Neural cell (in vitro differentiated cells): ENCODE measurements around the gene ATP2C1. TPM values are rescaled to one million over a fixed set of nuclear protein-coding genes. Genes with fewer than 3 reads are reported as not detected.
"Not testable (repeated sequence)": the region's sequence is repeated elsewhere in the genome, so short reads cannot be mapped to it uniquely, and the experiment has no call there.

Experiments
- H2AFZ ChIP-seq: fragments of 200-600, 300-800 bp; sonication (generic), shearing (Covaris generic); 2 replicates; pipeline ENCODE4 v1.6.0; 2014; ENCODE audit warnings: low read depth, mild to moderate bottlenecking, antibody characterized with exemption, low read length, moderate library complexity
- H3F3A ChIP-seq: fragments of 200-600 bp; shearing (Covaris generic); 2 replicates; pipeline ENCODE4 v1.6.1; 2016; ENCODE audit warnings: mild to moderate bottlenecking, moderate library complexity, mixed read lengths, antibody characterized with exemption, low read length; ENCODE audit not compliant: insufficient read depth, poor library complexity, severe bottlenecking
- H3K27ac ChIP-seq: fragments of 200-600, 300-800 bp; sonication (generic), shearing (Covaris generic); 2 replicates; pipeline ENCODE4 v1.5.1; 2014; ENCODE audit warnings: mild to moderate bottlenecking, low read length, moderate library complexity
- H3K27me3 ChIP-seq: fragments of 300-800, 200-600 bp; sonication (generic), shearing (Covaris generic); 2 replicates; pipeline ENCODE4 v1.6.0; 2014; ENCODE audit warnings: mild to moderate bottlenecking, low read depth, low read length, moderate library complexity; ENCODE audit not compliant: insufficient read depth
- H3K36me3 ChIP-seq: fragments of 300-800, 200-600 bp; sonication (generic), shearing (Covaris generic); 2 replicates; pipeline ENCODE4 v1.5.1; 2014; ENCODE audit warnings: mild to moderate bottlenecking, antibody characterized with exemption, low read length, moderate library complexity; ENCODE audit not compliant: insufficient read depth
- H3K4me2 ChIP-seq: fragments of 300-800, 200-600 bp; sonication (generic), shearing (Covaris generic); 2 replicates; pipeline ENCODE4 v1.6.0; 2014; ENCODE audit warnings: mild to moderate bottlenecking, low read length
- H3K4me3 ChIP-seq: fragments of 300-800, 200-600 bp; sonication (generic), shearing (Covaris generic); 2 replicates; pipeline ENCODE4 v1.5.1; 2014; ENCODE audit warnings: mild to moderate bottlenecking, low read length, moderate library complexity
- H3K79me2 ChIP-seq: fragments of 200-600 bp; shearing (Covaris generic); replicated peaks from 2 replicates; pipeline ENCODE4 v1.6.0; 2014; ENCODE audit warnings: mild to moderate bottlenecking, low read length, moderate library complexity; ENCODE audit not compliant: insufficient read depth
- H3K9ac ChIP-seq: fragments of 300-800, 200-600 bp; sonication (generic), shearing (Covaris generic); 2 replicates; pipeline ENCODE4 v1.6.1; 2016; ENCODE audit warnings: mild to moderate bottlenecking, low read length, mixed read lengths
- H3K9me2 ChIP-seq: fragments of 200-600 bp; shearing (Covaris generic); 2 replicates; pipeline ENCODE4 v1.6.1; 2016; ENCODE audit warnings: mild to moderate bottlenecking, low read length, mixed read lengths; ENCODE audit not compliant: insufficient read depth
- H3K9me3 ChIP-seq: fragments of 200-600, 300-800 bp; sonication (generic), shearing (Covaris generic); 2 replicates; pipeline ENCODE4 v1.6.1; 2016; ENCODE audit warnings: mild to moderate bottlenecking, mixed run types, low read length, moderate library complexity, mixed read lengths
- H4K20me1 ChIP-seq: fragments of 200-600 bp; shearing (Covaris generic); 2 replicates; pipeline ENCODE4 v1.6.1; 2016; ENCODE audit warnings: mild to moderate bottlenecking, mixed run types; ENCODE audit not compliant: insufficient read depth
- CTCF ChIP-seq: fragments of 450-650 bp; IDR thresholded peaks from 2 replicates; pipeline ENCODE4 v1.5.1; 2014; ENCODE audit warnings: antibody characterized with exemption, mild to moderate bottlenecking, moderate library complexity; ENCODE audit not compliant: poor library complexity, severe bottlenecking
- EP300 ChIP-seq: fragments of 450-650 bp; conservative IDR thresholded peaks from 2 replicates; pipeline ENCODE4 v1.6.1; 2014; ENCODE audit warnings: antibody characterized with exemption, mild to moderate bottlenecking, moderate library complexity; ENCODE audit not compliant: poor library complexity, severe bottlenecking
- EZH2 ChIP-seq: fragments of 200-600, 300-800 bp; shearing (Covaris generic), sonication (generic); IDR thresholded peaks from 2 replicates; pipeline ENCODE4 v1.6.1; 2014; ENCODE audit warnings: antibody characterized with exemption, low read length, borderline replicate concordance, mild to moderate bottlenecking; ENCODE audit not compliant: insufficient read depth, poor library complexity, severe bottlenecking
- MXI1 ChIP-seq: fragments of 450-650 bp; conservative IDR thresholded peaks from 2 replicates; pipeline ENCODE4 v1.6.1; 2014; ENCODE audit warnings: antibody characterized with exemption, mild to moderate bottlenecking; ENCODE audit not compliant: poor library complexity, severe bottlenecking
- POLR2AphosphoS5 ChIP-seq: IDR thresholded peaks from 2 replicates; pipeline ENCODE4 v1.6.1; 2012
- RAD21 ChIP-seq: fragments of 450-650 bp; conservative IDR thresholded peaks from 2 replicates; pipeline ENCODE4 v1.6.1; 2014; ENCODE audit warnings: antibody characterized with exemption, mild to moderate bottlenecking, moderate library complexity
- SMC3 ChIP-seq: fragments of 450-650 bp; conservative IDR thresholded peaks from 2 replicates; pipeline ENCODE4 v1.6.1; 2014; ENCODE audit warnings: antibody characterized with exemption, mild to moderate bottlenecking, moderate library complexity; ENCODE audit not compliant: poor library complexity
- TAF1 ChIP-seq: IDR thresholded peaks from 2 replicates; pipeline ENCODE4 v1.6.1; 2012; ENCODE audit warnings: low read depth
- polyA plus RNA-seq: library from polyadenylated mRNA; depleted of rRNA; stranded (reverse); fragments of >200 nt; gene quantifications from 2 replicates; pipeline ENCODE4 v1.2.3, GENCODE V29; 2014
- TF ChIP-seq, protein P1 (sequence below): IDR thresholded peaks from 2 replicates; pipeline ENCODE4 v1.6.1; 2012; ENCODE audit warnings: borderline replicate concordance

ATP2C1 gene
- polyA plus RNA-seq, 1 donor from 2014 or later: 134 TPM

DNA sequence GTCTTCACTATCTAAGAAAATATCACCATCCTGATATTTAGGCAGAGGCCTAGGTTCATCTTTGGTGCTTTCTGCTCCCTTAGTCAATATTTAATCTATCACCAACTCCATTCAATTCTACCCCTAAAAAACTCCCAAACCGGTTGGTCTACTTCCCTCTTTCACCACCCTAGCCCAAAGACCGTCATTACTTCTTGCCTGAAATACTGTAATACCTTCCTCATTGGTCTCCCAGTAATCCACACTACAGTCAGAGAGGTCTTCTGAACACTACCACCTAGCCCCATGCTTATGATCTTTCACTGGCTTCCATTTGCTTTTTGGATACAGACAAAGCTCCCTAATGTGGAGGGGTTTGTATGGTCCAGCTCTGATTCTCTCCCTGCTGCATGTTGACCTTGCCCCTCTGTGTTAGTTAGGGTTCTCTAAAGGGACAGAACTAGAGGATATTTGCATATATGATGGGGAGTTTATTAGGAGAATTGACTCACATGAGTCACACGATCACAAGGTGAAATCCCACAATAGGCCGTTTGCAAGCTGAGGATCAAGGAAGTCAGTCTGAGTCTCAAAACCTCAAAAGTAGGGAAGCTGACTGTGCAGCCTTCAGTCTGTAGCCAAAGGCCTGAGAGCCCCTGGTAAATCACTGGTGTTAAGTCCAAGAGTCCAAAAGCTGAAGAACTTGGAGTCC lies 36.4 kb upstream of the ATP2C1 start:
- H3K79me2 ChIP-seq: no peaks in the 10 kb centered on the region
- TF ChIP-seq MXI1: no peak
- TF ChIP-seq TAF1: no peak
- no peak for TF ChIP-seq CTCF
- no peak for TF ChIP-seq EZH2
- no peak for TF ChIP-seq POLR2AphosphoS5
- no peak for TF ChIP-seq EP300
- TF ChIP-seq, protein P1, sequence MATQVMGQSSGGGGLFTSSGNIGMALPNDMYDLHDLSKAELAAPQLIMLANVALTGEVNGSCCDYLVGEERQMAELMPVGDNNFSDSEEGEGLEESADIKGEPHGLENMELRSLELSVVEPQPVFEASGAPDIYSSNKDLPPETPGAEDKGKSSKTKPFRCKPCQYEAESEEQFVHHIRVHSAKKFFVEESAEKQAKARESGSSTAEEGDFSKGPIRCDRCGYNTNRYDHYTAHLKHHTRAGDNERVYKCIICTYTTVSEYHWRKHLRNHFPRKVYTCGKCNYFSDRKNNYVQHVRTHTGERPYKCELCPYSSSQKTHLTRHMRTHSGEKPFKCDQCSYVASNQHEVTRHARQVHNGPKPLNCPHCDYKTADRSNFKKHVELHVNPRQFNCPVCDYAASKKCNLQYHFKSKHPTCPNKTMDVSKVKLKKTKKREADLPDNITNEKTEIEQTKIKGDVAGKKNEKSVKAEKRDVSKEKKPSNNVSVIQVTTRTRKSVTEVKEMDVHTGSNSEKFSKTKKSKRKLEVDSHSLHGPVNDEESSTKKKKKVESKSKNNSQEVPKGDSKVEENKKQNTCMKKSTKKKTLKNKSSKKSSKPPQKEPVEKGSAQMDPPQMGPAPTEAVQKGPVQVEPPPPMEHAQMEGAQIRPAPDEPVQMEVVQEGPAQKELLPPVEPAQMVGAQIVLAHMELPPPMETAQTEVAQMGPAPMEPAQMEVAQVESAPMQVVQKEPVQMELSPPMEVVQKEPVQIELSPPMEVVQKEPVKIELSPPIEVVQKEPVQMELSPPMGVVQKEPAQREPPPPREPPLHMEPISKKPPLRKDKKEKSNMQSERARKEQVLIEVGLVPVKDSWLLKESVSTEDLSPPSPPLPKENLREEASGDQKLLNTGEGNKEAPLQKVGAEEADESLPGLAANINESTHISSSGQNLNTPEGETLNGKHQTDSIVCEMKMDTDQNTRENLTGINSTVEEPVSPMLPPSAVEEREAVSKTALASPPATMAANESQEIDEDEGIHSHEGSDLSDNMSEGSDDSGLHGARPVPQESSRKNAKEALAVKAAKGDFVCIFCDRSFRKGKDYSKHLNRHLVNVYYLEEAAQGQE: no peak
- no peak for TF ChIP-seq RAD21
- TF ChIP-seq SMC3: no peak
- no peaks in the 10 kb centered on the region for H3F3A ChIP-seq
- no peak overlapping the region for H3K4me2 ChIP-seq
- no peaks in the 10 kb centered on the region for H3K36me3 ChIP-seq
- H3K9me3 ChIP-seq: no peaks in the 10 kb centered on the region
- H3K27ac ChIP-seq: no peak overlapping the region
- no peaks in the 10 kb centered on the region for H3K27me3 ChIP-seq
- H3K9ac ChIP-seq: no peak overlapping the region
- H3K4me3 ChIP-seq: no peak overlapping the region
- no peaks in the 10 kb centered on the region for H4K20me1 ChIP-seq
- no peak overlapping the region for H2AFZ ChIP-seq
- no peaks in the 10 kb centered on the region for H3K9me2 ChIP-seq

DNA sequence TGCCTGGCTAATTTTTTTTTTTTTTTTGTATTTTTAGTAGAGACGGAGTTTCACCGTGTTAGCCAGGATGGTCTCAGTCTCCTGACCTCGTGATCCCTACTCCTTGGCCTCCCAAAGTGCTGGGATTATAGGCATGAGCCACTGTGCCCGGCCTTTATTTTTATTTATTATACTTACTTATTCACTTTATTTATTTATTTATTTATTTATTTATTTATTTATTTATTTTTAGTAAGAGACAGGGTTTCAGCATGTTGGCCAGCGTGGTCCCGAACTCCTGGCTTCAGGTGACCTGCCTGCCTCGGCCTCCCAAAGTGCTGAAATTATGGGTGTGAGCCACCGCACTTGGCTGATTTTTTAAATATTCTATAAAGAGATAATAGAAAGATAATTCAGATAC lies 31.8 kb upstream of the ATP2C1 start:
- not testable (repeated sequence) for H3K9me3 ChIP-seq, H3K27ac ChIP-seq, H3F3A ChIP-seq, H3K79me2 ChIP-seq, H3K9ac ChIP-seq, H3K4me2 ChIP-seq, H3K9me2 ChIP-seq, H4K20me1 ChIP-seq, H3K4me3 ChIP-seq, H2AFZ ChIP-seq, H3K36me3 ChIP-seq, H3K27me3 ChIP-seq

DNA sequence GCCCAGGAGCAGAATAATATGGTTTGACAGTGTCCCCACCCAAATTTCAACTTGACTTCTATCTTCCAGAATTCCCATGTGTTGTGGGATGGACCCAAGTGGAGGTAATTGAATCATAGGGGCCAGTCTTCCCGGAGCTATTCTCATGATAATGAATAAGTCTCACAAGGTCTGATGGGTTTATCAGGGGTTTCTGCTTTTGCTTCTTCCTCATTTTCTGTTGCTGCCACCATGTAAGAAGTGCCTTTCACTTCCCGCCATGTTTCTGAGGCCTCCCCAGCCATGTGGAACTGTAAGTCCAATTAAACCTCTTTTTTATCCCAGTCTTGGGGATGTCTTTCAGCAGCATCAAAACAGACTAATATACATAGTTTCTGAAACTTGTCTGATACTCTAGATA lies 28.4 kb upstream of the ATP2C1 start:
- no peak overlapping the region for H2AFZ ChIP-seq
- H3K9me3 ChIP-seq: no peaks in the 10 kb centered on the region
- no peaks in the 10 kb centered on the region for H3F3A ChIP-seq
- H4K20me1 ChIP-seq: no peaks in the 10 kb centered on the region
- H3K27me3 ChIP-seq: no peaks in the 10 kb centered on the region
- H3K36me3 ChIP-seq: no peaks in the 10 kb centered on the region
- no peaks in the 10 kb centered on the region for H3K79me2 ChIP-seq
- H3K9me2 ChIP-seq: no peaks in the 10 kb centered on the region
- no peak overlapping the region for H3K4me3 ChIP-seq
- no peak overlapping the region for H3K27ac ChIP-seq
- TF ChIP-seq, protein P1: no peak
- no peak for TF ChIP-seq EP300
- no peak for TF ChIP-seq TAF1
- no peak for TF ChIP-seq CTCF
- TF ChIP-seq EZH2: no peak
- H3K4me2 ChIP-seq: no peak overlapping the region
- no peak overlapping the region for H3K9ac ChIP-seq
